ENCODE data around the gene PHF24.
"Not testable (repeated sequence)": the region's sequence is repeated elsewhere in the genome, so short reads cannot be mapped to it uniquely, and the experiment has no call there.

PHF24 gene

GRCh38 chr9:34996181-34996904, 38.3 kb downstream of the PHF24 start:
- DNase-seq (ENCODE audit: low read depth in 2 of 2, low spot score in 1 of 2), result no peak

- no peak for DNase-seq (ENCODE audit: low read depth in 2 of 2, low spot score in 1 of 2)
These were observed 38.8 kb downstream of the PHF24 start for GRCh38 chr9:34996905-34997279.

DNA sequence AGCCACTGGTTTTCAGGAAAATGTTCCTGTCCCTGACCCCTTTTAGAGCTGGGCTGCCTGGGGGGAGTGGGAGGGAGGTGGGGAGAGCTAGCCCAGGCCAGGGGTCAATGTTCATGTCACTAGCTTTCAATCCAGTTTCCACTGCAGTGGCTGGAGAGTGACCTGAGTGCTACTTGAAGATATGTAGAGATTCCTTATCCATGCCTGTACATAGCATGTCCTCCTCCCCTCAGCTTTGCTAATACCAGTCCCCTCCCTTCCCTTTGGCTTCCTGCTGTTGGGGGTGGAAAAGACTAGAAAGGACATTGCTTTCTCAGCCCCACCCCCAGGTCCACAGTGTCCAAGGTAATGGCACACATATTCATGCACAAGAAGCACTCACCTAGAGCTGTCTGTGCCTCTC, 39.3 kb downstream of the PHF24 start:
- no peak for DNase-seq (ENCODE audit: low read depth in 2 of 2, low spot score in 1 of 2)

- no peak for DNase-seq (ENCODE audit: low read depth in 2 of 2, low spot score in 1 of 2)
These were observed 40.2 kb downstream of the PHF24 start for GRCh38 chr9:34998266-34998665.

GRCh38 chr9:34999576-34999975, 41.5 kb downstream of the PHF24 start:
- DNase-seq (ENCODE audit: low read depth in 2 of 2, low spot score in 1 of 2), result no peak

- DNase-seq (ENCODE audit: low read depth in 2 of 2, low spot score in 1 of 2), result no peak
These were observed 42.6 kb downstream of the PHF24 start for GRCh38 chr9:35000535-35001284.

DNA sequence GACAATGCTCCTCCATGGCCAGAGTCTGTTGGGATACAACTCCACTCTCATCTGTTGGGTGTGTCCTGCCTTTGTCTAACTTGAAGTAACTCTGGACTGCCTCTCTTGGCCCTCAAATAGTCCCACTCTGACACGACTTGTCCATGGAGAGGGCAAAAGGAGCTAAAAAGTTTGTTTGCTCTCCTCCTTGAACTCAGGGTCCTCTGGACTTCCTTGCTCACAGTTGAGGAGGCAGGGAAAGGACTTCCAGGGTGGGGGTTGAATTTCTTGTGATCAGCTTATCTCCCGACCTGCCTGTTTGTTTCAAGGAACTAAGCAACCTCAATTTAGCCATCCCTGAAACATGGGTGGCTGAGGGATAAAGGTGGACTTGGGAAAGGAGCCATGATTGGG, 43.2 kb downstream of the PHF24 start:
- no peak for DNase-seq (ENCODE audit: low read depth in 2 of 2, low spot score in 1 of 2)

- DNase-seq (ENCODE audit: low read depth in 2 of 2, low spot score in 1 of 2), result no peak
These were observed 43.9 kb downstream of the PHF24 start for GRCh38 chr9:35001803-35002502.

DNA sequence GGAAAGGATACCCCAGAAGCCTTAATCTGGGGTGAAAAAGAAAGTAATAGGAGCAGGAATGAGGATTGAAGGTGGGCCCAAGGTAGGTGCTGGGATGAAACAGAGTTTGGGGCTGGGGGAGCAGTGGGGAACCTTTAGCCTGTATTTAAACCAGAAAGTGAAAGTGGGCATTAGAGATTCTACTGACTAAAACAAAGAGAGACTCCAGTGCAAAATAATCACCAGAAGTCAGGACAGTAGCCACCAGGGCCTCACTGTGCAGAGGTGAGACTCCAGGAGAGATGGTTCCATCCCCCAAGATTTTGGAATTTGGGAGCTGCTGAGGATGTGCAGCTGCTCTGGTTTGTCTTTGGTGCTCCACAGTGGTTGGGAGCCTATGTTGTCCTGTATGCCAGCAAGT, 44.5 kb downstream of the PHF24 start:
- DNase-seq (ENCODE audit: low read depth in 2 of 2, low spot score in 1 of 2), result no peak

DNA sequence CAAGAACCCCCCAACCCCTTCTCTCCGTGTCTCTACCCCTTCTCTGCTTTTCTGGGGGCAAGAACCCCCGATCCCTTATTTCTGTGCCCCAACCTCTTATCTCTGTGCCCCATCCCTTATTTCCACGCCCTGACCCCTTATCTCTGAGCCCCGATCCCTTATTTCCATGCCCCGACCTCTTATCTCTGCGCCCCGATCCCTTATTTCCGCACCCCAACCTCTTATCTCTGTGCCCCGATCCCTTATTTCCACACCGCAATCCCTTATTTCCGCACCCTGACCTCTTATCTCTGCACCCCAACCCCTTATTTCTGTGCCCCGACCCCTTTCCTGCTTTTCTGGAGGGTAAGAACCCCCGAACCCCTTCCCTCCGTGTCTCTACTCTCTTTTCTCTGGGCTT, 46.2 kb downstream of the PHF24 start:
- not testable (repeated sequence) for DNase-seq (ENCODE audit: low read depth in 2 of 2, low spot score in 1 of 2)

GRCh38 chr9:35010351-35010958, 52.4 kb downstream of the PHF24 start:
- DNase-seq (ENCODE audit: low read depth in 2 of 2, low spot score in 1 of 2), result no peak

DNA sequence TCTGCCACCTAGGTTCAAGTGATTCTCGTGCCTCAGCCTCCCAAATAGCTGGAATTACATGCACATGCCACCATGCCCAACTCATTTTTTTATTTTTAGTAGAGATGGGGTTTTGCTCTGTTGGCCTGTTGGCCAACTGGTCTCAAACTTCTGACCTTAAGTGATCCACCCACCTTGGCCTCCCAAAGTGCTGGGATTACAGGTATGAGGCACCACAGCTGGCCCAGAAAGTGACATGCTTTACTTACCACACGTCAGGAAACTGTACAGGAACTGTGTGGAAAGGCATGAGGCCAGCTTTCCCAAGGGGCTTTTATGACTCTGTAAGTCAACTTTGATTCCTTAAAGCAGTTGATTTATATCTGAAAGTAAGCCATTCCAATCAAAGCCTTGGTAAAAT, 56.4 kb downstream of the PHF24 start:
- no peak for DNase-seq (ENCODE audit: low read depth in 2 of 2, low spot score in 1 of 2)

- not testable (repeated sequence) for DNase-seq (ENCODE audit: low read depth in 2 of 2, low spot score in 1 of 2)
These were observed 65.4 kb downstream of the PHF24 start for GRCh38 chr9:35023443-35023842.

DNA sequence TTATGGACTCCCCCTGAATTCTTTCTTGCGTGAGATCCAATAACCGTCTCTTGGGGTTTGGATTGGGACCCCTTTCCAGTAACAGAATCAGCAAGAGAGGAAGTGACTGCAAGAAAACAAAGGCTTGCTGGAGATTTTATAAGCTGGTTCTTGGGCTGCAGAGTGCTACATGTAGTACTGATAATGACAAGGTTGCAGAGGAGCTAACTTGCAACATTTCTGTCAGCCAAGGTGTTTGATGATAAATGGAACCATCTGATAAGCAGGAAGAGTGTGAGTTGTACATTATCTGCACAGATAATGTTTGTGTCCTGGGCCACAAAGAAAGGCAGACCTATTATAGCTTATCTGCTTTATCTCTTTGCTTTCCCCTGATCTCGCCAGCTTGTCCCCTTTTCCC, 68.6 kb downstream of the PHF24 start:
- no peak for DNase-seq (ENCODE audit: low read depth in 2 of 2, low spot score in 1 of 2)

- DNase-seq (ENCODE audit: low read depth in 2 of 2, low spot score in 1 of 2), result no peak
These were observed 69.3 kb downstream of the PHF24 start for GRCh38 chr9:35027374-35027773.

- DNase-seq (ENCODE audit: low read depth in 2 of 2, low spot score in 1 of 2), result no peak
These were observed 69.8 kb downstream of the PHF24 start for GRCh38 chr9:35027860-35028259.

DNA sequence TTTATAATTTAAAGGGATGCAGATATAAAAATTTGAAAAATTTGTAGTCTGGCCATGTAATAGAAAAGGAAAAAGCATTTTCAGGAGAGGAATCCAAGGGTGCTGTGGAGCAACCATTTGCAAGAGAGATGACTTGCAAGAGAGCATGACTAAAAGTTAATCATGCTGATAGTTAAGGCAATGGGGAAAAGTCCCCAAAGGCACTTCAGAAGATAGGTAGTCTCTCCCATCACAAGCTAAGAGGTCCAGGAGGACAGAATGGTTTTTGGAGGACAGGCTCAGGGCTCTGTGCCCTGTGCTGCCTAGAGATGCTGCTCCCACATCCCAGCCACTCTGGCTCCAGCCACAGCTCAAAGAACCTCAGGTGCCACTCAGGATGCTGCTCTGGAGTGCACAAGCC, 70.3 kb downstream of the PHF24 start:
- no peak for DNase-seq (ENCODE audit: low read depth in 2 of 2, low spot score in 1 of 2)

DNA sequence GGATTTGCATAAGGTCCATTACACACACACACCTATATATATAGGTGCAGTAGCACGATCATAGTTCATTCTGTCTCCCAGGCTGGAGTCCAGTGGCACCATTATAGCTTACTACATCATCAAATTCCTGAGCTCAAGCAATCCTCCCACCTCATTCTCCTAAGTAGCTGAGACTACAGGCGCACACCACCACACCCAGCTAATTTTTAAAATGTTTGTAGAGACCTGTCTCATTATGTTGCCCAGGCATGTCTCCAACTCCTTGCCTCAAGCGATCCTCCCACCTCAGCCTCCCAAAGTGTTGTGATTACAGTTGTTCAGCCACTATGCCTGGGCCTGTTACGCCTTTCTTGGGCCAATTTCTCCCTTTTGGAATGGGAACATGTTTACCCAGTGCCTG, 71.2 kb downstream of the PHF24 start:
- no peak for DNase-seq (ENCODE audit: low read depth in 2 of 2, low spot score in 1 of 2)

GRCh38 chr9:35029852-35030251, 71.8 kb downstream of the PHF24 start:
- no peak for DNase-seq (ENCODE audit: low read depth in 2 of 2, low spot score in 1 of 2)
